ENCODE data around the gene PDCD2. TPM values are rescaled to one million over a fixed set of nuclear protein-coding genes. Genes with fewer than 3 reads are reported as not detected.

The PDCD2 gene
- total RNA-seq, 1 donor from 2014 or later: 66.3 TPM

DNA sequence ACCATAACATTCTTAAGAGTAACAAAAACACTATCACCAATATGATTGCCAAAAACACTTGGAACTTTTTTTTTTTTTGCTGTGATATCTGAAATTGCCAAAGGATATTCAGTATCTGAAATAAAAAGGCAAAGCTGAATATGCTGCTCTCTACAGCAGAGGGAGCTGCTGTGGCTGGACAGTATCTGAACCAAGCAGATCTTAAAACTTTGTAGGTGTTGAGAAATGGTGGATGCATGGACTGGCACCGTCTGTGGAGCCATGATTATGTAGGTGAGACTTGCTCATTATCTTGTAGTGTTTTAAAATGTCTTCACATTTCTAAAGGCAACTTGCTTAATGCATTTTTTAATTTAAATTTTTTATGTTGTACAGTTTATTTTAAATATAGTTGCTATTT is 9.2 kb downstream of the PDCD2 start:
- Histone ChIP-seq H3K4me1 (no peaks in the 10 kb centered on the region), H3K4me3 (no peak overlapping the region), H3K27me3 (no peaks in the 10 kb centered on the region), H3K9me3 (no peaks in the 10 kb centered on the region), H3K27ac (no peak overlapping the region), H3K36me3 (peaks cover 3 to 65% of the 10 kb centered on the region in 2 donors)
- no peak for TF ChIP-seq POLR2AphosphoS5 (IDR thresholded peaks at IDR 0.05; ENCODE audit: insufficient read depth in 1 of 2, low read depth in 1 of 2)
- TF ChIP-seq, protein P1, sequence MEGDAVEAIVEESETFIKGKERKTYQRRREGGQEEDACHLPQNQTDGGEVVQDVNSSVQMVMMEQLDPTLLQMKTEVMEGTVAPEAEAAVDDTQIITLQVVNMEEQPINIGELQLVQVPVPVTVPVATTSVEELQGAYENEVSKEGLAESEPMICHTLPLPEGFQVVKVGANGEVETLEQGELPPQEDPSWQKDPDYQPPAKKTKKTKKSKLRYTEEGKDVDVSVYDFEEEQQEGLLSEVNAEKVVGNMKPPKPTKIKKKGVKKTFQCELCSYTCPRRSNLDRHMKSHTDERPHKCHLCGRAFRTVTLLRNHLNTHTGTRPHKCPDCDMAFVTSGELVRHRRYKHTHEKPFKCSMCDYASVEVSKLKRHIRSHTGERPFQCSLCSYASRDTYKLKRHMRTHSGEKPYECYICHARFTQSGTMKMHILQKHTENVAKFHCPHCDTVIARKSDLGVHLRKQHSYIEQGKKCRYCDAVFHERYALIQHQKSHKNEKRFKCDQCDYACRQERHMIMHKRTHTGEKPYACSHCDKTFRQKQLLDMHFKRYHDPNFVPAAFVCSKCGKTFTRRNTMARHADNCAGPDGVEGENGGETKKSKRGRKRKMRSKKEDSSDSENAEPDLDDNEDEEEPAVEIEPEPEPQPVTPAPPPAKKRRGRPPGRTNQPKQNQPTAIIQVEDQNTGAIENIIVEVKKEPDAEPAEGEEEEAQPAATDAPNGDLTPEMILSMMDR (IDR thresholded peaks at IDR 0.05): no peak
- no peak for TF ChIP-seq POLR2A (IDR thresholded peaks at IDR 0.05)
- intact Hi-C loops (cut with DNase I): no loop called here
- DNase-seq (ENCODE audit: extremely low spot score in 2 of 2): no peak

DNA sequence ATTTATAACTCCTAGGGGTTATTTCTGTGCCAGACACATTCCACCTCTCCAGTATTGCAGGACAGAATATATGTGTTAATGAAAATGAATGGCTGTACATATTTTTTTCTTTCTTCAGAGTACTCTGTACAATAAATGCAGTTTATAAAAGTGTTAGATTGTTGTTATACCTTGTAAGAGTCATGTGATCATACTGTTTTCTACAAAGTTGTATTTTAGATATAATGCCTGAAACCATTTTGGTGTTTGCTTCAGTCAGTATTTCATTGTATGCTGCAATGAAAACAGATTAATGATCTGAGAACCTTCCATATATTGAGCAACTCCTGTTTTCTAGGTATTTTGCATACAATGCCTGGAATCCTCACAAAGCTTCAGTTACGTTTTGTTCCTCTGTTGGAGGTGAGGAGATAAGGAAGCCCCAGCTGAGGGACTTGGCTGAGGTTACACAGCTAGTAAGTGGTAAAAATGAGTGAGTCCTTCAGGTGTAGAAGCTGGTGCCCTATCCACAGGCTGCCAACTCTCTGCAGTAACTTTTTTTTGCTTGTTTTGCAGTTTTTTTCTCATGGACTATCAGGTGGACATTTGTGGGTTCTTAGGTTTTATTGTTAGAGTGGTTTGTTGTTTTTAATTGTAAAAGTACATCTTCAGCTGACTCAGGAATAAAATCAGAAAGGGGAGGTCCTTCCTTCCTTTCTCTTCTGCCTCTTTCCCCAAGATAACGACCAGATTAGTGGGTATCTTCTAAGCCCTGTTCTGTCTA is 11.6 kb downstream of the PDCD2 start:
- peaks cover 3 to 65% of the 10 kb centered on the region in 2 donors for H3K36me3 ChIP-seq
- no peak for DNase-seq (ENCODE audit: extremely low spot score in 2 of 2)
- no peaks in the 10 kb centered on the region for H3K9me3 ChIP-seq
- no peak overlapping the region for H3K4me3 ChIP-seq
- H3K27me3 ChIP-seq: no peaks in the 10 kb centered on the region
- intact Hi-C loops (cut with DNase I): no loop called here
- H3K27ac ChIP-seq: no peak overlapping the region
- no peak for TF ChIP-seq POLR2A (IDR thresholded peaks at IDR 0.05)
- TF ChIP-seq, protein P1 (IDR thresholded peaks at IDR 0.05): no peak
- no peak for TF ChIP-seq POLR2AphosphoS5 (IDR thresholded peaks at IDR 0.05; ENCODE audit: insufficient read depth in 1 of 2, low read depth in 1 of 2)
- H3K4me1 ChIP-seq: no peaks in the 10 kb centered on the region

DNA sequence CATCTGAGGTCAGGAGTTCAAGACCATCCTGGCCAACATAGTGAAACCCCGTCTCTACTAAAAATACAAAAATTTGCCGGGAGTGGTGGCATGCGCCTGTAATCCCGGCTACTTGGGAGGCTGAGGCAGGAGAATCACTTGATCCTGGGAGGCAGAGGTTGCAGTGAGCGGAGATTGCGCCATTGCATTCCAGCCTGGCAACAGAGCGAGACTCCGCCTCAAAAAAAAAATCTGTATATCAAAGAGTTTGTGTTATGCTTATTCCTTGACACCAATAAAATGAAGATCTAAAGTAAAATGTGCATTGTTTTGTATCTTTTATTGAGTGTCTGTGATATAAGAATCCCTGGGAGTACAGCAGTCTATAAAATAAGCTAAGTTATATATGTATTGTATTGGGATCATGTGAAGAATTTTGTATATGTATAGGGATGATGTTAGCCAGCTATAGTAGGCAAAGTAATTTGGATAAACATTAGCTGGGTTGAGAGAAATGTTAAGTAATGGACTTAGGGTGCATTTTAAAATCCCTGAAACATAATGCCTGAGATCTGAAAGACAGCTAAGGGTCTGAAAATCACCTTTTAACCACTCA is 19.4 kb downstream of the PDCD2 start:
- intact Hi-C loops (cut with DNase I): no loop called here
- no peaks in the 10 kb centered on the region for H3K4me1 ChIP-seq

DNA sequence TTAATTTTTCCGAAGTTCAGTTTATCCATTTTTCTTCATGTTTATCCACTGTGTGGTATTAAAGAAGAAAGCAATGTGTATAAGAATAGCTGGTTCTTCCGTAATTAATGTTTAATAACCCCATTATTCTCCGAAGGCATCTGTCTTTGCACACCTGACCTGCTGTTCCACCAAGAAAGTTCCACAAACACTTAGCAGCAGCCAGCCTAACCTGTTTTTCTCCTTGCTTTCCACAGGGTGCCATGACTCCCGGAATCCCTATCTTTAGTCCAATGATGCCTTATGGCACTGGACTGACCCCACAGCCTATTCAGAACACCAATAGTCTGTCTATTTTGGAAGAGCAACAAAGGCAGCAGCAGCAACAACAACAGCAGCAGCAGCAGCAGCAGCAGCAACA is 22.9 kb downstream of the PDCD2 start:
- H3K4me1 ChIP-seq: peaks cover 2% of the 10 kb centered on the region
- intact Hi-C loops (cut with DNase I): no loop called here
- TF ChIP-seq POLR2AphosphoS5 (IDR thresholded peaks at IDR 0.05; ENCODE audit: insufficient read depth in 1 of 2, low read depth in 1 of 2) (no peak), POLR2A (IDR thresholded peaks at IDR 0.05) (no peak)
- TF ChIP-seq, protein P1 (IDR thresholded peaks at IDR 0.05): no peak
- no peak overlapping the region for H3K4me3 ChIP-seq
- H3K9me3 ChIP-seq: no peaks in the 10 kb centered on the region
- DNase-seq (ENCODE audit: extremely low spot score in 2 of 2): no peak
- no peaks in the 10 kb centered on the region for H3K27me3 ChIP-seq
- H3K27ac ChIP-seq: no peak overlapping the region
- peaks cover 0 to 52% of the 10 kb centered on the region in 2 donors for H3K36me3 ChIP-seq

More for the DNA sequence above, 19.4 kb downstream of the PDCD2 start:
- DNase-seq (ENCODE audit: extremely low spot score in 2 of 2): no peak
- Histone ChIP-seq H3K27me3 (no peaks in the 10 kb centered on the region), H3K9me3 (no peaks in the 10 kb centered on the region), H3K36me3 (peaks cover 0 to 61% of the 10 kb centered on the region in 2 donors), H3K4me3 (no peak overlapping the region), H3K27ac (no peak overlapping the region)
- TF ChIP-seq POLR2AphosphoS5 (IDR thresholded peaks at IDR 0.05; ENCODE audit: insufficient read depth in 1 of 2, low read depth in 1 of 2) (no peak), POLR2A (IDR thresholded peaks at IDR 0.05) (no peak)
- TF ChIP-seq, protein P1 (IDR thresholded peaks at IDR 0.05): no peak

DNA sequence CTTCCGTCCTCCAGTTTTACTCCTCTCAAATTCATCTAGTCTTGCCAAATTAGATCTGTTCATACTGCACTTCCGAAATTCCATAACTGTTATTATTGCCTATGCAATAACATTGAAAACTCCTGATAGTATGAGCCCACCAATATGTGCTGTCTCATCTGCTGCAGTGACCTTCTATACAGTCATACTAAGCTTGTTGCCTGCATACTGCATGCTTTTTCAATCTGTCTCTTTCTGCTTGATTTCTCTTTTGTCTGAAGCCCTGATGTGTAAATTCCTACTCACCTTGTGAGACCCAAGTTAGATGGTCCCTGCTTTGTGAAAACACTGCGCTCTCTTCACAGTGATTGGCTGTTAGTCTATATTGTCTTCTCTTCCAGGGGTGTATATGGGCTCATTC is 29.1 kb downstream of the PDCD2 start:
- intact Hi-C loops (cut with DNase I): no loop called here
- peaks cover 0 to 12% of the 10 kb centered on the region in 2 donors for H3K36me3 ChIP-seq
- peak overlapping the region; percentile 83 to 93 for H3K4me3 ChIP-seq
- no peaks in the 10 kb centered on the region for H3K27me3 ChIP-seq
- TF ChIP-seq, protein P1 (IDR thresholded peaks at IDR 0.05): no peak
- TF ChIP-seq POLR2AphosphoS5 (IDR thresholded peaks at IDR 0.05; ENCODE audit: insufficient read depth in 1 of 2, low read depth in 1 of 2): no peak
- no peak for TF ChIP-seq POLR2A (IDR thresholded peaks at IDR 0.05)
- peaks cover 45% of the 10 kb centered on the region for H3K4me1 ChIP-seq
- no peaks in the 10 kb centered on the region for H3K9me3 ChIP-seq
- no peak for DNase-seq (ENCODE audit: extremely low spot score in 2 of 2)
- H3K27ac ChIP-seq: no peak overlapping the region
